Vagina (tissue), 2 donors: ENCODE measurements around the gene GLB1L2. TPM values are rescaled to one million over a fixed set of nuclear protein-coding genes. Genes with fewer than 3 reads are reported as not detected.

Experiments
- DNase-seq, 2 donors: peaks; one replicate each; pipeline ENCODE4 v3.0.0-alpha.2; 2017; ENCODE audit errors: extremely low spot score in 2 of 2
- H3K27ac ChIP-seq: fragments of 200-600 bp; sonication (generic); one replicate; pipeline ENCODE4 v1.5.1; 2019
- H3K27me3 ChIP-seq: fragments of 200-600 bp; sonication (generic); one replicate; pipeline ENCODE4 v1.5.1; 2019
- H3K36me3 ChIP-seq, 2 donors: fragments of 200-600 bp; sonication (generic); one replicate each; pipeline ENCODE4 v1.5.1; 2017 to 2019
- H3K4me1 ChIP-seq: fragments of 200-600 bp; sonication (generic); one replicate; pipeline ENCODE4 v1.5.1; 2019
- H3K4me3 ChIP-seq, 2 donors: fragments of 200-600 bp; sonication (generic); 1 replicate in 1 of 2; 2 replicates in 1 of 2; pipeline ENCODE4 v1.5.1; 2016 to 2019
- H3K9me3 ChIP-seq: fragments of 200-600 bp; sonication (generic); one replicate; pipeline ENCODE4 v1.5.1; 2019
- CTCF ChIP-seq, 3 experiments: fragments of 450-650 bp in 2 of 3; fragments of 200-600 bp in 1 of 3; sonication (generic) in 1 of 3; IDR thresholded peaks; one replicate each; pipeline ENCODE4 v1.5.1; 2017 to 2019; ENCODE audit warnings: antibody characterized with exemption in 3 of 3, mild to moderate bottlenecking in 2 of 3, moderate library complexity in 2 of 3
- POLR2A ChIP-seq, 2 donors: fragments of 450-650 bp; IDR thresholded peaks; one replicate each; pipeline ENCODE4 v1.6.1; 2017; ENCODE audit warnings: antibody characterized with exemption in 2 of 2, mild to moderate bottlenecking in 2 of 2, moderate library complexity in 2 of 2
- POLR2AphosphoS5 ChIP-seq, 2 donors: sonication (generic); formaldehyde crosslinking; IDR thresholded peaks; one replicate each; pipeline ENCODE4 v1.9.0; 2017; ENCODE audit warnings: antibody characterized with exemption in 2 of 2, mild to moderate bottlenecking in 2 of 2, low read depth in 1 of 2; ENCODE audit not compliant: insufficient read depth in 1 of 2
- intact Hi-C: fragments of 100-400 bp; cut with DNase I; formaldehyde crosslinking; loops from one replicate; pipeline ENCODE4 v1.15.1; 2023
- total RNA-seq: library from RNA; depleted of rRNA; stranded (reverse); fragments of >200 nt; gene quantifications from one replicate; pipeline ENCODE4 v1.2.3, GENCODE V29; 2016

GLB1L2 gene
- total RNA-seq, 1 donor from 2014 or later, result 2.0 TPM

- Histone ChIP-seq H3K27ac (no peak overlapping the region), H3K4me3 (no peak overlapping the region), H3K36me3 (no peaks in the 10 kb centered on the region), H3K4me1 (no peaks in the 10 kb centered on the region), H3K27me3 (no peaks in the 10 kb centered on the region), H3K9me3 (no peaks in the 10 kb centered on the region)
- intact Hi-C loops, result no loop called here
- DNase-seq, result no peak
- no peak for TF ChIP-seq POLR2AphosphoS5 (IDR thresholded peaks at IDR 0.05; ENCODE audit: insufficient read depth in 1 of 2, low read depth in 1 of 2)
- TF ChIP-seq POLR2A (IDR thresholded peaks at IDR 0.05), result no peak
- no peak for TF ChIP-seq CTCF (IDR thresholded peaks at IDR 0.05)
Observed at GRCh38 chr11:134369656-134370525, 38.1 kb downstream of the GLB1L2 start.

DNA sequence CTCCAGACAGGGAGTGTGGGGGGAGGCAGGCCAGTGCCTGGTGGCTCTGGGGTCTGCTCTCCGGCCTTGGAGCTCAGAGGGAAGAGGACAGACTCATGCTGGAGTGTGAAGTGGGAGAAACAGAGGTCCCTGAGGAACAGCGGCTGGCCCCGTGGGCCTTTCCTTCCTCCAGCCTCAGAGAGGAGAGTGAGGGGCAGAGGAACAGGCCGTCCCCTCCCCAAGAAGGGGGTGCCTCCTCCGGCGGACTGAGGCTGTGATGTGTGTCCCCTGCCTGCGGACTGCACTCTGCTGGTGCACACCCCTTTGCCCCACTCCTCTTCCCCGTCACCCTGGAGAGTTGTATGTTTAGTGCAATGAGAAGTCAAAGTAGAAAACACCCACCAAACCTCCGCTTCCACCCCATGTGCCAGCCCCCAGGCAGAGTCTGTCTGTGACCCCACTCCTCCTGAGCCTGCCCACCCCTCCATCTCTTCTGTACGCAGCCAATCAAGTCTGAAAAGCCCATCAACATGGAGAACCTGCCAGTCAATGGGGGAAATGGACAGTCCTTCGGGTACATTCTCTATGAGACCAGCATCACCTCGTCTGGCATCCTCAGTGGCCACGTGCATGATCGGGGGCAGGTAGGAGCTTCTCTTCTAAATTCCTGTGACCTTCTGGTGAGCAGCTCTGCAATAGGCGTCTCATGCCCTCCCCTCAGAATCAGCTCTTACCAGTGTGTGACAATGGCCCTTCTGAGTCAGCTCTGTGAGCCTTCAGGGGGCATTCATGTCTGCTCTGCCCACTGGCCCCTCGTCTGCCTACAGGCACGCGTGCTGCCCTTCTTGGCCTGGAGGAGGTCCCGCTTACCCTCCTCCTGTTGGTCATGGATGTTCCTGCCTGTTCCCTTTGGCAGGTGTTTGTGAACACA, 39.0 kb downstream of the GLB1L2 start:
- Histone ChIP-seq H3K4me3 (no peak overlapping the region), H3K9me3 (no peaks in the 10 kb centered on the region), H3K36me3 (no peaks in the 10 kb centered on the region), H3K27ac (no peak overlapping the region), H3K27me3 (no peaks in the 10 kb centered on the region), H3K4me1 (no peaks in the 10 kb centered on the region)
- TF ChIP-seq CTCF (IDR thresholded peaks at IDR 0.05), result no peak
- TF ChIP-seq POLR2A (IDR thresholded peaks at IDR 0.05), result no peak
- TF ChIP-seq POLR2AphosphoS5 (IDR thresholded peaks at IDR 0.05; ENCODE audit: insufficient read depth in 1 of 2, low read depth in 1 of 2), result no peak
- DNase-seq, result no peak
- intact Hi-C loops, result no loop called here

DNA sequence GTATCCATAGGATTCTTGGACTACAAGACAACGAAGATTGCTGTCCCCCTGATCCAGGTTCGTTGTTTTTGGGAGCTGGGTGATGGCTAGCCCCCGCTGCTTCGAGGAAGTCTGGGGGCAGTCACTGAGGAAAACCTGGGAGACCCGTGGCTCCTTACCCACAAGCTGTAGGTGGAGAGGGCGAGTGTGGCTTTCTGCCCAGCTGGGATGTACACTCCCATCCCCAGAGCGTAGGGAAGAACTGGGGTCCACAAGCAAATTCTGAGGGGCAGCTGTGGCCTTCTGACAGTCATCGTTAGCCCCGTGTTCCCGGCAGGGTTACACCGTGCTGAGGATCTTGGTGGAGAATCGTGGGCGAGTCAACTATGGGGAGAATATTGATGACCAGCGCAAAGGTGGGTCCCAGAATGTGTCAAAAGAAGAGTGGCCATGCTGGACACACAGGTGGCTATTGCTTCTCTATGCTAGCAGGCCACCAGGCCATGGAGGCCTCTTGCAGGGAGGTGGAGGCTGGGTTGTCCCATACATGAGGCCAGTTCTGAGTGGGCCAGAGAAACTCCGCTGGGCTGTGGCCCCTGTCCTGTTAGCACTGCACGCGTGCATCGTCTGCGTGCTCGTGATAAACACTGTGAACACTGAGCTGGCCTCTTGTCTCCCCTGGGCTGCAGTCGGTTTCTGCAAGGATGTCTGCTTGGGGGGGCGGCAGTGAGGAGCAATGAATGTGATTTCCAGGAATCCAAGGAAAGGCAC, 39.8 kb downstream of the GLB1L2 start:
- Histone ChIP-seq H3K4me1 (no peaks in the 10 kb centered on the region), H3K36me3 (no peaks in the 10 kb centered on the region), H3K4me3 (no peak overlapping the region), H3K9me3 (no peaks in the 10 kb centered on the region), H3K27ac (no peak overlapping the region), H3K27me3 (no peaks in the 10 kb centered on the region)
- intact Hi-C loops, result no loop called here
- TF ChIP-seq CTCF (IDR thresholded peaks at IDR 0.05) (no peak), POLR2AphosphoS5 (IDR thresholded peaks at IDR 0.05; ENCODE audit: insufficient read depth in 1 of 2, low read depth in 1 of 2) (no peak), POLR2A (IDR thresholded peaks at IDR 0.05) (no peak)
- no peak for DNase-seq

- no peaks in the 10 kb centered on the region for H3K4me1 ChIP-seq
- intact Hi-C loops, result no loop called here
- H3K4me3 ChIP-seq, result no peak overlapping the region
- H3K27ac ChIP-seq, result no peak overlapping the region
- no peaks in the 10 kb centered on the region for H3K27me3 ChIP-seq
- TF ChIP-seq POLR2A (IDR thresholded peaks at IDR 0.05) (no peak), POLR2AphosphoS5 (IDR thresholded peaks at IDR 0.05; ENCODE audit: insufficient read depth in 1 of 2, low read depth in 1 of 2) (no peak), CTCF (IDR thresholded peaks at IDR 0.05) (no peak)
- no peaks in the 10 kb centered on the region for H3K9me3 ChIP-seq
- no peaks in the 10 kb centered on the region for H3K36me3 ChIP-seq
- DNase-seq, result no peak
Observed at GRCh38 chr11:134372536-134372935, 40.7 kb downstream of the GLB1L2 start.
